Measurements from ENCODE around the gene C13orf46. TPM values are rescaled to one million over a fixed set of nuclear protein-coding genes. Genes with fewer than 3 reads are reported as not detected.

The C13orf46 gene
- total RNA-seq, 1 donor from 2014 or later: 21.2 TPM

DNA sequence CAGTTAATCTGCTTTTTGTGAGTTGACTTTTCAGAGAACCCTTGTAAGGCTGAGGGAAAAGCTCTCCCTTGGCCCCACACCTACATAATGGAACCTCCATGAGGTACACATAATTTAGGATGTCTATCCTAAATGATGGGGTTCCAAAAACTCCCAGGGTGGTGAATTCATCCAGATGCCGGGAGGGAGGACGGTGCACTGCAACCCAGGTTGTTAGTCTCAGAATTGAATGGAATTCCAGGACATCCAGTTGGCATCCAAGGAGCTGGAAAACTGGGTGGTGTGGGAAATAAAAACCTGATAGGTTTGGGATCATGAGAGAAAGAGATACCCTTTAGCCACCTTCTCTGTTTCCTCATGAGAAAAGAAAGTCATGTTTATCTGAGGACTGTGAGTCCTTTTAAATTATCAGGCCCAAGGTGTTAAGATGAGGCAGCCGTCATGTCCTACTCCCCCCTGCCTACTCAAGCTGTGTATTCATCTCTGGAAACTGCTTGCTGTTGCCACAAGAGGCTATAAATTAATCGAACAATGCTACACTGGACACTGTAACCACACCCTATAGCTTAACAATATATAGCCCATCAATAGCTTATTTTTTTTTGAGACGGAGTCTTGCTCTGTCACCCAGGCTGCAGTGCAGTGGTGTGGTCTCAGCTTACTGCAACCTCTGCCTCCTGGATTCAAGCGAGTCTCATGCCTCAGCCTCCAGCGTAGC is 49.5 kb downstream of the C13orf46 start:
- H3K9me3 ChIP-seq: peaks cover 10% of the 10 kb centered on the region
- no peak overlapping the region for H3K27ac ChIP-seq
- no peak overlapping the region for H3K4me3 ChIP-seq
- ATAC-seq (no peak), DNase-seq (no peak)
- intact Hi-C loops (cut with DNase I): no loop called here
- H3K4me1 ChIP-seq: peaks cover 9% of the 10 kb centered on the region
- TF ChIP-seq, protein P1, sequence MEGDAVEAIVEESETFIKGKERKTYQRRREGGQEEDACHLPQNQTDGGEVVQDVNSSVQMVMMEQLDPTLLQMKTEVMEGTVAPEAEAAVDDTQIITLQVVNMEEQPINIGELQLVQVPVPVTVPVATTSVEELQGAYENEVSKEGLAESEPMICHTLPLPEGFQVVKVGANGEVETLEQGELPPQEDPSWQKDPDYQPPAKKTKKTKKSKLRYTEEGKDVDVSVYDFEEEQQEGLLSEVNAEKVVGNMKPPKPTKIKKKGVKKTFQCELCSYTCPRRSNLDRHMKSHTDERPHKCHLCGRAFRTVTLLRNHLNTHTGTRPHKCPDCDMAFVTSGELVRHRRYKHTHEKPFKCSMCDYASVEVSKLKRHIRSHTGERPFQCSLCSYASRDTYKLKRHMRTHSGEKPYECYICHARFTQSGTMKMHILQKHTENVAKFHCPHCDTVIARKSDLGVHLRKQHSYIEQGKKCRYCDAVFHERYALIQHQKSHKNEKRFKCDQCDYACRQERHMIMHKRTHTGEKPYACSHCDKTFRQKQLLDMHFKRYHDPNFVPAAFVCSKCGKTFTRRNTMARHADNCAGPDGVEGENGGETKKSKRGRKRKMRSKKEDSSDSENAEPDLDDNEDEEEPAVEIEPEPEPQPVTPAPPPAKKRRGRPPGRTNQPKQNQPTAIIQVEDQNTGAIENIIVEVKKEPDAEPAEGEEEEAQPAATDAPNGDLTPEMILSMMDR (IDR thresholded peaks at IDR 0.05): no peak
- no peaks in the 10 kb centered on the region for H3K36me3 ChIP-seq
- H3K27me3 ChIP-seq: peaks cover 4% of the 10 kb centered on the region

DNA sequence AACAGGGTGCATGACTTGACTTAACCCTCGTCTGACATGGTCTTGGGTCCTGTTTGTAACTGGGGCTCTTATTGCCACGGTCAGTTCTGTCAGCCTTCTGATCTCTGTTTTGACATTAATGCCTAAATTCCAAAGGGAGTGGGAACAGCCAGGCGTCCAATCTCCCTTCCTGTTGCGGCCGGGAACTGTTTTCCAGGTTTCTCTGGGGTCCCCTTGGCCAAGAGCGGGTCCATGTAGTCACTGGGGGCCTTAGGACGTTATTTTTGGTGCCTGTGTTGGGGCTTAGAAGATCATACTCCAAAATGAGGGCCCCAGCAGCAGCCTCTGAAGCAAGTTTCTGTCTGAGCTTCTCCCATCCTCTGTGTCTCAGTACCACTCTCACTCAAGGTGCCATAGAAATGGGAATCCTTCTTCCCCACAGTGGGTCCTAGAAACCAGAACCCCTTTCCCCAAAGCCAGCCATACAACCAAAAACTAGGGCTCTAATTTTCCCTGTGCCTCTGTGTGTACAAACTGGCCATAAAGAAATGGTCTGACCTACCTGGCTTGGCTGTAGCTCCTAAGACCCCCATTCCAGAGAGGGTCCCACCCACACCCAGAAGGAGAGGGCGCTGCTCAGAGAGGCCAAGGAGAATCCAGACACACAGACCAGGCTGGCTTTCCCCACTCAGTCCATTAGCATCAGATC is 50.4 kb downstream of the C13orf46 start:
- no peak overlapping the region for H3K27ac ChIP-seq
- peaks cover 10% of the 10 kb centered on the region for H3K9me3 ChIP-seq
- peaks cover 4% of the 10 kb centered on the region for H3K27me3 ChIP-seq
- TF ChIP-seq, protein P1 (IDR thresholded peaks at IDR 0.05): no peak
- H3K4me1 ChIP-seq: peaks cover 4% of the 10 kb centered on the region
- no peak for DNase-seq
- H3K36me3 ChIP-seq: no peaks in the 10 kb centered on the region
- intact Hi-C loops (cut with DNase I): no loop called here
- ATAC-seq: no peak
- H3K4me3 ChIP-seq: no peak overlapping the region

GRCh38 chr13:113922412-113923118 is 51.3 kb downstream of the C13orf46 start:
- intact Hi-C loops (cut with DNase I): no loop called here

DNA sequence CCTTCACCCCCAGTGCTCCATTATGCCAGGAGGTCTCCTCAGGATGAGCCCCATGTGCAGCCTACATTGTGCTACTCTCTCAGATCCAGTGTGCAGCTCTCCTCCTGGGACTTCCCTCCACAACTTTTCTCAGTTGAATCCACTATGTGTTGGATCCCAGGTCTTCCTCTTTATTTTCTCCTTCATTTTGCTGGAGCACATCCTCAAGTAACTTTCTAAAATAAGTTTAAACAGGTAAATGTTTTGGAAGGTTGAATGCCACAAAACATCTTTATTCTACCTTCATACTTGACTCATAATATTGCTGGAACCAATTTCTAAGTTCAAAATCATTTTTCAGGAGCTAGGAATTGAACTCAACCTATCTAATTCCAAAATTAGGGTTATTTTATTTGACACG is 52.1 kb downstream of the C13orf46 start:
- TF ChIP-seq, protein P1 (IDR thresholded peaks at IDR 0.05): no peak
- ATAC-seq (no peak), DNase-seq (no peak)
- Histone ChIP-seq H3K36me3 (no peaks in the 10 kb centered on the region), H3K9me3 (peaks cover 10% of the 10 kb centered on the region), H3K27me3 (peaks cover under 1% of the 10 kb centered on the region), H3K4me1 (no peaks in the 10 kb centered on the region), H3K4me3 (no peak overlapping the region), H3K27ac (no peak overlapping the region)
- intact Hi-C loops (cut with DNase I): no loop called here

More at GRCh38 chr13:113922412-113923118, 51.3 kb downstream of the C13orf46 start:
- DNase-seq (no peak), ATAC-seq (no peak)
- peaks cover 4% of the 10 kb centered on the region for H3K27me3 ChIP-seq
- no peak overlapping the region for H3K4me3 ChIP-seq
- peaks cover 10% of the 10 kb centered on the region for H3K9me3 ChIP-seq
- H3K36me3 ChIP-seq: no peaks in the 10 kb centered on the region
- TF ChIP-seq, protein P1 (IDR thresholded peaks at IDR 0.05): no peak
- H3K4me1 ChIP-seq: peaks cover 4% of the 10 kb centered on the region
- no peak overlapping the region for H3K27ac ChIP-seq

DNA sequence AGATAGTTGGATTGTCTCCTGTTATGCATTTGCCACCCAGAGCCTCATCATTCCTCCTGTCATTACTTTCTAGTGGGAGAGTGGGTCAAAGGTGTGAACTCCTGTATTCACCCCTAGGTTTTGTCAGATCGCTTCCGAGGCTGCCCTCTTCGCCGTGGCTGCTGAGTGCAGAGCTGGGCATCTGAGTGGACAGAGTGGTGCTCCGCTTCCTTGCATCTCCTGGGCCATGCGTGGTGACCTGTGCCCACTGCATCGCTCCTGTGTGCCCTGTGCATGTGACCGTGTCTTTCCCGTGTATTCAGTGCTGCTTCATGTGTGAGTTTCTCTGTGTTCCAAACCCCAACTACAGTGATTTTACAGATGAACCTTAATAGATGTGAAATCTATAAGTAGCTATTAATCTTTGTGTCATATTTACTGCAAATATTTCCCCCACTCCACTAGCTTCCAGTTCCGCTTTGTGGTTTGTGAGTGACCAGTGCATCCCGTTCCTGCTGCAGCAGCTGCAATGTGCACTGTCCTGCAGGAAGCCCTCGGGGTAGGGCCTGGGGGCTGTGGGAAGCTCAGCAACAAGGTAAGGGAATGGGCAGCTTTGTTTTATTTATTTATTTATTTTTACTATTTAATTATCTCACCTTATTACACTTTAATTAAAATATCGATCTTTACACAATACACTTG is 53.1 kb downstream of the C13orf46 start:
- H3K4me3 ChIP-seq: no peak overlapping the region
- no peaks in the 10 kb centered on the region for H3K27me3 ChIP-seq
- intact Hi-C loops (cut with DNase I): no loop called here
- no peak overlapping the region for H3K27ac ChIP-seq
- no peak for ATAC-seq
- H3K36me3 ChIP-seq: no peaks in the 10 kb centered on the region
- TF ChIP-seq, protein P1 (IDR thresholded peaks at IDR 0.05): no peak
- no peak for DNase-seq
- H3K9me3 ChIP-seq: peaks cover 10% of the 10 kb centered on the region
- no peaks in the 10 kb centered on the region for H3K4me1 ChIP-seq
